Osteocyte (in vitro differentiated cells): ENCODE data around the gene LINGO3. TPM values are rescaled to one million over a fixed set of nuclear protein-coding genes. Genes with fewer than 3 reads are reported as not detected.

Experiments
- DNase-seq: peaks from one replicate; pipeline ENCODE4 v3.0.0; 2021; ENCODE audit warnings: mixed read lengths; ENCODE audit not compliant: unreplicated experiment; ENCODE audit errors: extremely low spot score
- H3K27ac Mint-ChIP-seq: one replicate; pipeline ENCODE4 v1.8.0; 2021; ENCODE audit warnings: mild to moderate bottlenecking, mixed read lengths; ENCODE audit not compliant: unreplicated experiment
- H3K27me3 Mint-ChIP-seq: one replicate; pipeline ENCODE4 v1.8.0; 2021; ENCODE audit warnings: mixed read lengths; ENCODE audit not compliant: unreplicated experiment
- H3K36me3 Mint-ChIP-seq: one replicate; pipeline ENCODE4 v1.8.0; 2021; ENCODE audit warnings: mixed read lengths; ENCODE audit not compliant: unreplicated experiment
- H3K4me1 Mint-ChIP-seq: one replicate; pipeline ENCODE4 v1.8.0; 2021; ENCODE audit warnings: mixed read lengths; ENCODE audit not compliant: unreplicated experiment
- H3K4me3 Mint-ChIP-seq: one replicate; pipeline ENCODE4 v1.8.0; 2021; ENCODE audit warnings: mild to moderate bottlenecking, moderate library complexity, mixed read lengths; ENCODE audit not compliant: unreplicated experiment
- H3K9me3 Mint-ChIP-seq: one replicate; pipeline ENCODE4 v1.8.0; 2021; ENCODE audit warnings: mixed read lengths; ENCODE audit not compliant: unreplicated experiment
- total RNA-seq: library from RNA; stranded (reverse); gene quantifications from 2 replicates; pipeline ENCODE4 v1.2.1, GENCODE V29; 2021
- TF ChIP-seq, protein P1 (sequence below): fragments of 200-600 bp; sonication (generic); IDR thresholded peaks from 2 replicates; pipeline ENCODE4 v1.5.0; 2021; ENCODE audit warnings: antibody characterized with exemption, mild to moderate bottlenecking, moderate library complexity

Gene LINGO3
- total RNA-seq, 1 donor from 2014 or later: 0.54 TPM

GRCh38 chr19:2269244-2270156 is 38.5 kb downstream of the LINGO3 start:
- no peaks in the 10 kb centered on the region for H3K9me3 Mint-ChIP-seq
- H3K27me3 Mint-ChIP-seq: no peaks in the 10 kb centered on the region
- DNase-seq: peak; percentile 100
- peak overlapping the region; percentile 88 for H3K27ac Mint-ChIP-seq
- peaks cover 12% of the 10 kb centered on the region for H3K36me3 Mint-ChIP-seq
- peaks cover 42% of the 10 kb centered on the region for H3K4me1 Mint-ChIP-seq
- TF ChIP-seq, protein P1, sequence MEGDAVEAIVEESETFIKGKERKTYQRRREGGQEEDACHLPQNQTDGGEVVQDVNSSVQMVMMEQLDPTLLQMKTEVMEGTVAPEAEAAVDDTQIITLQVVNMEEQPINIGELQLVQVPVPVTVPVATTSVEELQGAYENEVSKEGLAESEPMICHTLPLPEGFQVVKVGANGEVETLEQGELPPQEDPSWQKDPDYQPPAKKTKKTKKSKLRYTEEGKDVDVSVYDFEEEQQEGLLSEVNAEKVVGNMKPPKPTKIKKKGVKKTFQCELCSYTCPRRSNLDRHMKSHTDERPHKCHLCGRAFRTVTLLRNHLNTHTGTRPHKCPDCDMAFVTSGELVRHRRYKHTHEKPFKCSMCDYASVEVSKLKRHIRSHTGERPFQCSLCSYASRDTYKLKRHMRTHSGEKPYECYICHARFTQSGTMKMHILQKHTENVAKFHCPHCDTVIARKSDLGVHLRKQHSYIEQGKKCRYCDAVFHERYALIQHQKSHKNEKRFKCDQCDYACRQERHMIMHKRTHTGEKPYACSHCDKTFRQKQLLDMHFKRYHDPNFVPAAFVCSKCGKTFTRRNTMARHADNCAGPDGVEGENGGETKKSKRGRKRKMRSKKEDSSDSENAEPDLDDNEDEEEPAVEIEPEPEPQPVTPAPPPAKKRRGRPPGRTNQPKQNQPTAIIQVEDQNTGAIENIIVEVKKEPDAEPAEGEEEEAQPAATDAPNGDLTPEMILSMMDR: peak; percentile 16
- H3K4me3 Mint-ChIP-seq: peak overlapping the region; percentile 88

DNA sequence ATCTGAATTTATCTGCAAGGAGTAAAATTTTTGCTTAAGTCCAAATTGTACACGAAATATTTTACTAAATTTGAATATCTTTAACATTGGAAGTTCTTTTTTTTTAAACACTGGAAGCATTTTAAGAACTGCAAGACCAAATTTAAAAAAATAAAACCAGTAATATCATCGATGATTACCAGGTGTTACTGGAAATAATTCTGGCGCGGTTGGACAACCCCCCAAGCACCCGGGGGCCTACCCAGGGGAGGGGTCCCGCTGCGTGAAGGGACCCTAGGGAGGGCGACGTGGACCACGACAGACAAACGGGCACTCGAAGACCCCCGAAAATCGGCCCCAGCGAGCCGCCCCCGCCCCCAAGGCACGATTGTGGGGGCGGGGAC is 39.1 kb downstream of the LINGO3 start:
- Mint-ChIP-seq H3K27ac (peak overlapping the region; percentile 52), H3K36me3 (peaks cover 10% of the 10 kb centered on the region), H3K4me3 (peak overlapping the region; percentile 88), H3K4me1 (peaks cover 36% of the 10 kb centered on the region), H3K9me3 (no peaks in the 10 kb centered on the region), H3K27me3 (no peaks in the 10 kb centered on the region)
- DNase-seq: no peak
- TF ChIP-seq, protein P1: no peak

- no peaks in the 10 kb centered on the region for H3K9me3 Mint-ChIP-seq
- peak overlapping the region; percentile 52 for H3K27ac Mint-ChIP-seq
- H3K4me1 Mint-ChIP-seq: peaks cover 32% of the 10 kb centered on the region
- H3K4me3 Mint-ChIP-seq: peak overlapping the region; percentile 88
- H3K36me3 Mint-ChIP-seq: peaks cover 8% of the 10 kb centered on the region
- H3K27me3 Mint-ChIP-seq: no peaks in the 10 kb centered on the region
- TF ChIP-seq, protein P1: no peak
- no peak for DNase-seq
Observed at GRCh38 chr19:2268480-2268830, 39.5 kb downstream of the LINGO3 start.

GRCh38 chr19:2266183-2266993 is 41.6 kb downstream of the LINGO3 start:
- no peak for DNase-seq
- H3K36me3 Mint-ChIP-seq: peaks cover under 1% of the 10 kb centered on the region
- H3K4me3 Mint-ChIP-seq: no peak overlapping the region

More at GRCh38 chr19:2266183-2266993, 41.6 kb downstream of the LINGO3 start:
- H3K4me1 Mint-ChIP-seq: peaks cover 15% of the 10 kb centered on the region
- no peaks in the 10 kb centered on the region for H3K27me3 Mint-ChIP-seq
- H3K9me3 Mint-ChIP-seq: no peaks in the 10 kb centered on the region
- H3K27ac Mint-ChIP-seq: peak overlapping the region; percentile 50
- TF ChIP-seq, protein P1: no peak
